GM12878 (cell line): ENCODE data around the gene CTRB2. TPM values are rescaled to one million over a fixed set of nuclear protein-coding genes. Genes with fewer than 3 reads are reported as not detected.

ENCODE experiments used
- ATAC-seq: fragments of 200-7000 bp; cut with Tn5 transposase; 3 replicates; pipeline ENCODE4 v1.9.1; 2020; ENCODE audit warnings: mild to moderate bottlenecking, moderate library complexity
- BruUV-seq: library from RNA; stranded (reverse); fragments of 400-500 nt; replicated peaks from 2 replicates; lab custom pipeline; 2021; lab: Mats Ljungman, UMichigan
- CTCF ChIA-PET: fragments of 300-600 bp; sonication (Branson Sonifier 250); formaldehyde crosslinking; extraction: SDS; loops from one replicate; lab custom pipeline; 2021; ENCODE audit warnings: inconsistent platforms; lab: Yijun Ruan, JAX
- POLR2A ChIA-PET: fragments of 350-600 bp; formaldehyde crosslinking; extraction: SDS; loops from one replicate; lab custom pipeline; 2021; ENCODE audit warnings: inconsistent platforms; lab: Charles Lee
- RAD21 ChIA-PET: fragments of 300-600 bp; sonication (Branson Sonifier 250); formaldehyde crosslinking; loops from one replicate; lab custom pipeline; 2023; ENCODE audit warnings: antibody characterized with exemption; ENCODE audit not compliant: unreplicated experiment; lab: Charles Lee
- SMC1A ChIA-PET: fragments of 300-600 bp; sonication (Branson Sonifier 250); formaldehyde crosslinking; loops from one replicate; lab custom pipeline; 2023; ENCODE audit not compliant: unreplicated experiment, uncharacterized antibody; lab: Charles Lee
- DNase-seq: peaks from one replicate; pipeline ENCODE4 v3.0.0-alpha.2; 2011; ENCODE audit warnings: low read depth, low spot score
- FAIRE-seq: peaks from 3 replicates; lab custom pipeline; 2011; peaks lifted over from hg19 to GRCh38; lab: Jason Lieb, UNC
- H2AFZ ChIP-seq: 2 replicates; pipeline ENCODE4 v1.6.0; 2011; ENCODE audit warnings: low read depth, low read length, control low read depth; ENCODE audit not compliant: control insufficient read depth
- H3K27ac ChIP-seq: 2 replicates; pipeline ENCODE4 v1.5.1; 2011; ENCODE audit warnings: control low read depth; ENCODE audit not compliant: control insufficient read depth, insufficient read depth
- H3K27me3 ChIP-seq, 2 experiments: replicated peaks in 1 of 2; 2 replicates each; pipeline versions ENCODE4 v1.6.0 to v1.6.1; 2011; ENCODE audit warnings: low read length in 1 of 2; ENCODE audit not compliant: control insufficient read depth in 2 of 2, insufficient read depth in 2 of 2
- H3K36me3 ChIP-seq, 2 experiments: 2 replicates each; pipeline ENCODE4 v1.5.1; 2011; ENCODE audit warnings: low read length in 1 of 2; ENCODE audit not compliant: control insufficient read depth in 2 of 2, insufficient read depth in 2 of 2
- H3K4me1 ChIP-seq: 2 replicates; pipeline ENCODE4 v1.6.1; 2011; ENCODE audit warnings: mild to moderate bottlenecking, low read length, moderate library complexity, mixed read lengths; ENCODE audit not compliant: control insufficient read depth, insufficient read depth
- H3K4me2 ChIP-seq: 2 replicates; pipeline ENCODE4 v1.6.0; 2011; ENCODE audit warnings: control low read depth; ENCODE audit not compliant: control insufficient read depth, insufficient read depth
- H3K4me3 ChIP-seq: fragments of 200-600 bp; sonication (generic); 2 replicates; pipeline ENCODE4 v1.5.1; 2016
- H3K79me2 ChIP-seq: 2 replicates; pipeline ENCODE4 v1.6.0; 2011; ENCODE audit warnings: low read length; ENCODE audit not compliant: control insufficient read depth, insufficient read depth
- H3K9ac ChIP-seq: 2 replicates; pipeline ENCODE4 v1.8.0; 2011; ENCODE audit warnings: low read length, control low read depth, mixed read lengths; ENCODE audit not compliant: control insufficient read depth, insufficient read depth
- H3K9me3 ChIP-seq: replicated peaks from 3 replicates; pipeline ENCODE4 v1.5.1; 2011; ENCODE audit warnings: mild to moderate bottlenecking, low read length; ENCODE audit not compliant: control insufficient read depth, insufficient read depth
- H4K20me1 ChIP-seq: 2 replicates; pipeline ENCODE4 v1.6.0; 2011; ENCODE audit not compliant: control insufficient read depth, insufficient read depth
- CBX3 ChIP-seq: fragments of 200-600 bp; sonication (generic); IDR thresholded peaks from 2 replicates; pipeline ENCODE4 v1.6.1; 2016; ENCODE audit warnings: low read depth, borderline replicate concordance
- ESRRA ChIP-seq: IDR thresholded peaks from 2 replicates; pipeline ENCODE4 v1.6.1; 2012; ENCODE audit warnings: mild to moderate bottlenecking, low read length, improper control_type of control experiment
- FOXK2 ChIP-seq: fragments of 450-650 bp; IDR thresholded peaks from 2 replicates; pipeline ENCODE4 v1.6.1; 2017; ENCODE audit warnings: mild to moderate bottlenecking, moderate library complexity
- JUND ChIP-seq: IDR thresholded peaks from 2 replicates; pipeline ENCODE4 v1.6.1; 2012; ENCODE audit warnings: low read depth, mild to moderate bottlenecking, low read length, improper control_type of control experiment, moderate library complexity
- MXI1 ChIP-seq: fragments of 150-350 bp; IDR thresholded peaks from 2 replicates; pipeline ENCODE4 v1.6.1; 2011; ENCODE audit warnings: low read depth, mild to moderate bottlenecking, inconsistent platforms, low read length, improper control_type of control experiment
- NR2C2 ChIP-seq: IDR thresholded peaks from 2 replicates; pipeline ENCODE4 v1.6.1; 2011; ENCODE audit warnings: borderline replicate concordance, low read depth; ENCODE audit not compliant: control insufficient read depth, insufficient read length
- STAT3 ChIP-seq: IDR thresholded peaks from 2 replicates; pipeline ENCODE4 v1.6.1; 2011; ENCODE audit warnings: low read depth, low read length, improper control_type of control experiment
- WRNIP1 ChIP-seq: IDR thresholded peaks from 2 replicates; pipeline ENCODE4 v1.6.1; 2011; ENCODE audit warnings: low read depth, low read length, improper control_type of control experiment, borderline replicate concordance
- ZSCAN29 ChIP-seq: fragments of 450-650 bp; IDR thresholded peaks from 2 replicates; pipeline ENCODE4 v1.6.1; 2017; ENCODE audit warnings: mild to moderate bottlenecking, moderate library complexity
- WGBS: methylation state at CpG from one replicate; pipeline ENCODE4 v1.1.6; 2016; ENCODE audit warnings: low lambda C conversion rate; ENCODE audit not compliant: insufficient replicate concordance, insufficient coverage; ENCODE audit errors: missing lambda C conversion rate; 5-methylcytosine and 5-hydroxymethylcytosine counted together
- in situ Hi-C: fragments of 300-500 bp; cut with MboI; formaldehyde crosslinking; loops from 9 replicates; pipeline ENCODE4 v1.14.3; 2018; ENCODE audit warnings: mixed read lengths
- intact Hi-C: fragments of 100-400 bp; cut with micrococcal nuclease; formaldehyde crosslinking; loops from one replicate; pipeline ENCODE4 v1.14.2; 2022; ENCODE audit not compliant: unreplicated experiment
- polyA plus RNA-seq, 11 experiments: library from polyadenylated mRNA; depleted of rRNA in 4 of 11; unstranded in 6 of 11; stranded (reverse) in 5 of 11; fragments of >200 nt; fragmentation: Nextera tagmentation in 4 of 11; fragmentation: Illumina TruSeq in 1 of 11; extraction: Ambion mirVana in 4 of 11; extraction: Trizol in 1 of 11; gene quantifications; 1 replicate in 1 of 11; 2 replicates in 10 of 11; pipeline versions ENCODE4 v1.2.1 to v1.2.3, GENCODE V29; 2011 to 2016; ENCODE audit warnings: inconsistent platforms in 2 of 11, missing spikeins in 2 of 11, low read depth in 1 of 11
- total RNA-seq, 4 experiments: library from RNA; depleted of rRNA in 3 of 4; stranded (reverse); fragments of >200 nt in 3 of 4; fragmentation: Illumina TruSeq in 1 of 4; extraction: Trizol in 1 of 4; gene quantifications; 2 replicates each; pipeline versions ENCODE4 v1.2.1 to v1.2.3, GENCODE V29; 2013 to 2021
- TF ChIP-seq, protein P1 (sequence below): fragments of 450-650 bp; IDR thresholded peaks from 2 replicates; pipeline ENCODE4 v1.6.1; 2016; ENCODE audit warnings: mild to moderate bottlenecking
- TF ChIP-seq, protein P2 (sequence below): IDR thresholded peaks from 2 replicates; pipeline ENCODE4 v1.6.1; 2012; ENCODE audit warnings: improper control_type of control experiment, low read depth, low read length; ENCODE audit not compliant: insufficient replicate concordance
- TF ChIP-seq, protein P3 (sequence below): fragments of 450-650 bp; IDR thresholded peaks from 2 replicates; pipeline ENCODE4 v1.6.1; 2016; ENCODE audit warnings: mild to moderate bottlenecking
- TF ChIP-seq, protein P4 (sequence below): IDR thresholded peaks from 2 replicates; pipeline ENCODE4 v1.6.1; 2011; ENCODE audit warnings: mild to moderate bottlenecking, low read depth, low read length, moderate library complexity; ENCODE audit not compliant: insufficient replicate concordance

CTRB2 gene
- total and polyA plus RNA-seq, 10 of the 15 experiments (the other 5 are each of a cell fraction or from before 2014, with no cell fraction given), result 9.4 TPM; not detected in 9

DNA sequence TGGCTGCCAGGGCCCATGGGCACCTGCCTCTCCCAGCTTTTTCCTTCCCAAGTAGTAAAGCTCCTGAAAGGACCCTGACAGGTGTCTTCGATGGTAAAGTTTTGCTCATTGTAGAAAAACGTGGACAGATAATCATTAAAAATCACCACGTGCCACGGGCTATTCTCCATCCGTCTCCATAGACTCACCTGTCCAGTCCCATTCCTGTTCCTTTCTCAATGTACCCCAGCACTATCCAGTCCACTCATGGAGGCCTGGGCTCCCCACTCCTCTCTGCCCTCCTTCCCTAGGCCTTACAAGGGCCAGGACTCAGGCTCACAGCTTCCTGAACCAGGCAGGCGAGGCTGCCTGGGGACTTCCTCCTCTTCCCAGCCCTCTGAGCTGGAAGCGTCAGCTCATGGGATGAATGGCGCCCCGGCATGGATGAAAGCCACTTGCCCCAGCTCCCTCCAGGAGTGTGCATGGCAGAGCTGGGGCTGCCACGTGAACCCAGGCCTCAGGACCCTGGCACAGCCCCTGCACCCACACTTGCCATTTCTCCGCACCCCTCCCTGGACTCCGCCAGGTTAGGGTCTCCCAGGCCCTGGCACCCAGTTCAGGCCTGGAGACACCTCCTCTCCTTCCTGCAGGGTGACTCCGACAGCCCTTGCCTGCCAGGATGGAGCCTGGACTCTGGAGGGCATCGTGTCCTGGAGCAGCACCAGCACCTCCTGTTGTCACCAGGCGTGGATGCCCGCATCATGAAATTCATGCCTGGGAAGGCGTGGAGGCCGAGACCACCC, 20.6 kb upstream of the CTRB2 start:
- Histone ChIP-seq H3K9ac (no peak overlapping the region), H3K9me3 (no peaks in the 10 kb centered on the region), H3K4me2 (no peak overlapping the region), H3K27ac (no peak overlapping the region), H3K4me1 (no peaks in the 10 kb centered on the region), H3K79me2 (no peaks in the 10 kb centered on the region), H2AFZ (no peak overlapping the region), H3K27me3 (no peaks in the 10 kb centered on the region), H4K20me1 (no peaks in the 10 kb centered on the region), H3K36me3 (no peaks in the 10 kb centered on the region), H3K4me3 (no peak overlapping the region)
- ChIA-PET POLR2A (interaction anchor here (0.5 kb wide), 1 partner anchor 571 kb away, joined by 4 read pairs; no protein-coding TSS in a partner anchor), SMC1A (interaction anchor here (1.2 kb wide), 1 partner anchor 158 kb away, joined by 3 read pairs; no protein-coding TSS in a partner anchor), RAD21 (no interaction called here), CTCF (no interaction called here)
- BruUV-seq, result no TSS peak
- intact Hi-C loops (no loop called here), in situ Hi-C loops (no loop called here)
- 60% methylated on average over 18 of the region's 18 CpGs for WGBS
- FAIRE-seq (no peak), DNase-seq (no peak), ATAC-seq (no peak)
- TF ChIP-seq ESRRA (no peak), CBX3 (no peak), STAT3 (no peak), JUND (no peak), ZSCAN29 (no peak), NR2C2 (no peak), FOXK2 (no peak), WRNIP1 (no peak), MXI1 (no peak)
- TF ChIP-seq, protein P1, sequence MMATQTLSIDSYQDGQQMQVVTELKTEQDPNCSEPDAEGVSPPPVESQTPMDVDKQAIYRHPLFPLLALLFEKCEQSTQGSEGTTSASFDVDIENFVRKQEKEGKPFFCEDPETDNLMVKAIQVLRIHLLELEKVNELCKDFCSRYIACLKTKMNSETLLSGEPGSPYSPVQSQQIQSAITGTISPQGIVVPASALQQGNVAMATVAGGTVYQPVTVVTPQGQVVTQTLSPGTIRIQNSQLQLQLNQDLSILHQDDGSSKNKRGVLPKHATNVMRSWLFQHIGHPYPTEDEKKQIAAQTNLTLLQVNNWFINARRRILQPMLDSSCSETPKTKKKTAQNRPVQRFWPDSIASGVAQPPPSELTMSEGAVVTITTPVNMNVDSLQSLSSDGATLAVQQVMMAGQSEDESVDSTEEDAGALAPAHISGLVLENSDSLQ, result no peak
- TF ChIP-seq, protein P2, sequence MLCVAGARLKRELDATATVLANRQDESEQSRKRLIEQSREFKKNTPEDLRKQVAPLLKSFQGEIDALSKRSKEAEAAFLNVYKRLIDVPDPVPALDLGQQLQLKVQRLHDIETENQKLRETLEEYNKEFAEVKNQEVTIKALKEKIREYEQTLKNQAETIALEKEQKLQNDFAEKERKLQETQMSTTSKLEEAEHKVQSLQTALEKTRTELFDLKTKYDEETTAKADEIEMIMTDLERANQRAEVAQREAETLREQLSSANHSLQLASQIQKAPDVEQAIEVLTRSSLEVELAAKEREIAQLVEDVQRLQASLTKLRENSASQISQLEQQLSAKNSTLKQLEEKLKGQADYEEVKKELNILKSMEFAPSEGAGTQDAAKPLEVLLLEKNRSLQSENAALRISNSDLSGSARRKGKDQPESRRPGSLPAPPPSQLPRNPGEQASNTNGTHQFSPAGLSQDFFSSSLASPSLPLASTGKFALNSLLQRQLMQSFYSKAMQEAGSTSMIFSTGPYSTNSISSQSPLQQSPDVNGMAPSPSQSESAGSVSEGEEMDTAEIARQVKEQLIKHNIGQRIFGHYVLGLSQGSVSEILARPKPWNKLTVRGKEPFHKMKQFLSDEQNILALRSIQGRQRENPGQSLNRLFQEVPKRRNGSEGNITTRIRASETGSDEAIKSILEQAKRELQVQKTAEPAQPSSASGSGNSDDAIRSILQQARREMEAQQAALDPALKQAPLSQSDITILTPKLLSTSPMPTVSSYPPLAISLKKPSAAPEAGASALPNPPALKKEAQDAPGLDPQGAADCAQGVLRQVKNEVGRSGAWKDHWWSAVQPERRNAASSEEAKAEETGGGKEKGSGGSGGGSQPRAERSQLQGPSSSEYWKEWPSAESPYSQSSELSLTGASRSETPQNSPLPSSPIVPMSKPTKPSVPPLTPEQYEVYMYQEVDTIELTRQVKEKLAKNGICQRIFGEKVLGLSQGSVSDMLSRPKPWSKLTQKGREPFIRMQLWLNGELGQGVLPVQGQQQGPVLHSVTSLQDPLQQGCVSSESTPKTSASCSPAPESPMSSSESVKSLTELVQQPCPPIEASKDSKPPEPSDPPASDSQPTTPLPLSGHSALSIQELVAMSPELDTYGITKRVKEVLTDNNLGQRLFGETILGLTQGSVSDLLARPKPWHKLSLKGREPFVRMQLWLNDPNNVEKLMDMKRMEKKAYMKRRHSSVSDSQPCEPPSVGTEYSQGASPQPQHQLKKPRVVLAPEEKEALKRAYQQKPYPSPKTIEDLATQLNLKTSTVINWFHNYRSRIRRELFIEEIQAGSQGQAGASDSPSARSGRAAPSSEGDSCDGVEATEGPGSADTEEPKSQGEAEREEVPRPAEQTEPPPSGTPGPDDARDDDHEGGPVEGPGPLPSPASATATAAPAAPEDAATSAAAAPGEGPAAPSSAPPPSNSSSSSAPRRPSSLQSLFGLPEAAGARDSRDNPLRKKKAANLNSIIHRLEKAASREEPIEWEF, result no peak
- TF ChIP-seq, protein P3, sequence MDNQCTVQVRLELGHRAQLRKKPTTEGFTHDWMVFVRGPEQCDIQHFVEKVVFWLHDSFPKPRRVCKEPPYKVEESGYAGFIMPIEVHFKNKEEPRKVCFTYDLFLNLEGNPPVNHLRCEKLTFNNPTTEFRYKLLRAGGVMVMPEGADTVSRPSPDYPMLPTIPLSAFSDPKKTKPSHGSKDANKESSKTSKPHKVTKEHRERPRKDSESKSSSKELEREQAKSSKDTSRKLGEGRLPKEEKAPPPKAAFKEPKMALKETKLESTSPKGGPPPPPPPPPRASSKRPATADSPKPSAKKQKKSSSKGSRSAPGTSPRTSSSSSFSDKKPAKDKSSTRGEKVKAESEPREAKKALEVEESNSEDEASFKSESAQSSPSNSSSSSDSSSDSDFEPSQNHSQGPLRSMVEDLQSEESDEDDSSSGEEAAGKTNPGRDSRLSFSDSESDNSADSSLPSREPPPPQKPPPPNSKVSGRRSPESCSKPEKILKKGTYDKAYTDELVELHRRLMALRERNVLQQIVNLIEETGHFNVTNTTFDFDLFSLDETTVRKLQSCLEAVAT, result no peak
- TF ChIP-seq, protein P4, sequence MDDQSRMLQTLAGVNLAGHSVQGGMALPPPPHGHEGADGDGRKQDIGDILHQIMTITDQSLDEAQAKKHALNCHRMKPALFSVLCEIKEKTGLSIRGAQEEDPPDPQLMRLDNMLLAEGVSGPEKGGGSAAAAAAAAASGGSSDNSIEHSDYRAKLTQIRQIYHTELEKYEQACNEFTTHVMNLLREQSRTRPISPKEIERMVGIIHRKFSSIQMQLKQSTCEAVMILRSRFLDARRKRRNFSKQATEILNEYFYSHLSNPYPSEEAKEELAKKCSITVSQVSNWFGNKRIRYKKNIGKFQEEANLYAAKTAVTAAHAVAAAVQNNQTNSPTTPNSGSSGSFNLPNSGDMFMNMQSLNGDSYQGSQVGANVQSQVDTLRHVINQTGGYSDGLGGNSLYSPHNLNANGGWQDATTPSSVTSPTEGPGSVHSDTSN, result no peak
